Uterus (tissue), 4 donors: ENCODE results near the gene URB1. TPM values are rescaled to one million over a fixed set of nuclear protein-coding genes. Genes with fewer than 3 reads are reported as not detected.

Source experiments
- DNase-seq, 2 donors: peaks; one replicate each; pipeline ENCODE4 v3.0.0-alpha.2; 2019 to 2020
- H3K27ac ChIP-seq, 2 donors: fragments of 200-600 bp; sonication (generic); 1 replicate in 1 of 2; 2 replicates in 1 of 2; pipeline ENCODE4 v1.5.1; 2016 to 2018
- H3K27me3 ChIP-seq, 2 donors: fragments of 200-600 bp; sonication (generic); one replicate each; pipeline ENCODE4 v1.5.1; 2018 to 2019; ENCODE audit warnings: control low read depth in 1 of 2
- H3K36me3 ChIP-seq, 2 donors: fragments of 200-600 bp; sonication (generic); one replicate each; pipeline ENCODE4 v1.5.1; 2019; ENCODE audit warnings: control low read depth in 1 of 2
- H3K4me1 ChIP-seq, 2 donors: fragments of 200-600 bp; sonication (generic); one replicate each; pipeline ENCODE4 v1.5.1; 2018 to 2019; ENCODE audit warnings: control low read depth in 1 of 2
- H3K4me3 ChIP-seq, 2 donors: fragments of 200-600 bp; sonication (generic); 1 replicate in 1 of 2; 2 replicates in 1 of 2; pipeline ENCODE4 v1.5.1; 2018 to 2019; ENCODE audit warnings: mild to moderate bottlenecking in 1 of 2
- H3K9me3 ChIP-seq, 2 donors: fragments of 200-600 bp; sonication (generic); one replicate each; pipeline ENCODE4 v1.5.1; 2019; ENCODE audit warnings: control low read depth in 1 of 2
- POLR2A ChIP-seq, 2 donors: fragments of 450-650 bp; IDR thresholded peaks; one replicate each; pipeline ENCODE4 v1.6.1; 2016; ENCODE audit warnings: antibody characterized with exemption in 2 of 2, mild to moderate bottlenecking in 1 of 2, moderate library complexity in 1 of 2
- intact Hi-C: fragments of 100-400 bp; cut with DNase I; formaldehyde crosslinking; loops from one replicate; pipeline ENCODE4 v1.15.1; 2023; ENCODE audit warnings: low total_unique reads
- total RNA-seq, 4 donors: library from RNA; depleted of rRNA in 3 of 4; stranded (reverse); fragments of >200 nt in 3 of 4; gene quantifications; one replicate each; pipeline versions ENCODE4 v1.1.0 to v1.2.4, GENCODE V29; 2014 to 2023
- TF ChIP-seq, protein P1 (sequence below), 4 experiments: fragments of 200-600 bp in 2 of 4; fragments of 450-650 bp in 2 of 4; sonication (generic) in 2 of 4; IDR thresholded peaks; one replicate each; pipeline ENCODE4 v1.5.1; 2016 to 2019; ENCODE audit warnings: antibody characterized with exemption in 4 of 4, mild to moderate bottlenecking in 2 of 4, moderate library complexity in 1 of 4
- donor health status: DM: yes; HTN: yes; CAD: no.

URB1 gene
- total RNA-seq, 4 donors from 2014 or later = 11.8 to 31.0 (median 26.0) TPM

DNA sequence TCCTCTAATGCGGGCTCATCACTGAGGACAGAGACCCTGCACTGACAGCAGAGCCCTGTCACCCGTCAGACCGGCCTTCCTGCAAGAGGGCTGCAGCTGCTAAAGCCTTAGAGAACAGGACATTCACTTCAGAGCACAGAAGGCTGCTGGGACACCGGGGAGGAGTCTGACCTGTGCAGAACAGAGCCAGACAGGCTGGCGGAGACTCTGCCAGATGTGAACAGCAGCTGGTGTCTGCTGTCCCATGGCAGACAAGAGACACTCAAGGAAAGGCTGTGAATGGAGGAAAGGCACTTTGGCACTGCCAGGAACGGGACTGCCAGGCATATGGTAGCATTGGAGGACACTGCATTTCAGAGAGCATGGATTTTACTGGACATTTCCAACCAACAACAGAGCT, 72.8 kb downstream of the URB1 start:
- H3K9me3 ChIP-seq = no peaks in the 10 kb centered on the region
- no peaks in the 10 kb centered on the region for H3K36me3 ChIP-seq
- DNase-seq = no peak
- TF ChIP-seq, protein P1, sequence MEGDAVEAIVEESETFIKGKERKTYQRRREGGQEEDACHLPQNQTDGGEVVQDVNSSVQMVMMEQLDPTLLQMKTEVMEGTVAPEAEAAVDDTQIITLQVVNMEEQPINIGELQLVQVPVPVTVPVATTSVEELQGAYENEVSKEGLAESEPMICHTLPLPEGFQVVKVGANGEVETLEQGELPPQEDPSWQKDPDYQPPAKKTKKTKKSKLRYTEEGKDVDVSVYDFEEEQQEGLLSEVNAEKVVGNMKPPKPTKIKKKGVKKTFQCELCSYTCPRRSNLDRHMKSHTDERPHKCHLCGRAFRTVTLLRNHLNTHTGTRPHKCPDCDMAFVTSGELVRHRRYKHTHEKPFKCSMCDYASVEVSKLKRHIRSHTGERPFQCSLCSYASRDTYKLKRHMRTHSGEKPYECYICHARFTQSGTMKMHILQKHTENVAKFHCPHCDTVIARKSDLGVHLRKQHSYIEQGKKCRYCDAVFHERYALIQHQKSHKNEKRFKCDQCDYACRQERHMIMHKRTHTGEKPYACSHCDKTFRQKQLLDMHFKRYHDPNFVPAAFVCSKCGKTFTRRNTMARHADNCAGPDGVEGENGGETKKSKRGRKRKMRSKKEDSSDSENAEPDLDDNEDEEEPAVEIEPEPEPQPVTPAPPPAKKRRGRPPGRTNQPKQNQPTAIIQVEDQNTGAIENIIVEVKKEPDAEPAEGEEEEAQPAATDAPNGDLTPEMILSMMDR (IDR thresholded peaks at IDR 0.05) = no peak
- no peak for TF ChIP-seq POLR2A (IDR thresholded peaks at IDR 0.05)
- intact Hi-C loops = no loop called here
- H3K27me3 ChIP-seq = no peaks in the 10 kb centered on the region
- no peaks in the 10 kb centered on the region for H3K4me1 ChIP-seq
- no peak overlapping the region for H3K4me3 ChIP-seq
- H3K27ac ChIP-seq = no peak overlapping the region

DNA sequence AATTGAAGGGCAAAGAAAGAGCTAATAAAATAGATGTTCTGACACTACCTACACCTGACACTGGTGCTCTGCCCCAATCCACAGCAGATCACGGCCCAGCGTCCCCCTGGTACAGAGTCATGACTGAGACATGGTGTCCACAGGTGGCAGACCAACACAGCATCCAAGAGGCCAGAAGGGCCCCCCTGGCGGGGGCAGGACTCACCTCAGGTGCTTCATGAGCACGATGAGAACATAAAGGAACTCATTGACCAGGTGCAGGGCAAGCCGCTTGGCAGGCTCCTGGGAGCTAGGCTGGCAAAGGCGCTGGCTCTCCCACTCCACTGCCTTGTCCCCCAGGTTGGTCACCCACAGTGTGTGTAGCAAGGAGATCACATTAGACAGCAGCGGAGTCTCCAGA, 73.8 kb downstream of the URB1 start:
- Histone ChIP-seq H3K27me3 (no peaks in the 10 kb centered on the region), H3K27ac (no peak overlapping the region), H3K4me1 (no peaks in the 10 kb centered on the region), H3K9me3 (no peaks in the 10 kb centered on the region), H3K4me3 (no peak overlapping the region), H3K36me3 (no peaks in the 10 kb centered on the region)
- no peak for DNase-seq
- TF ChIP-seq POLR2A (IDR thresholded peaks at IDR 0.05) = no peak
- TF ChIP-seq, protein P1 (IDR thresholded peaks at IDR 0.05) = no peak
- intact Hi-C loops = no loop called here

DNA sequence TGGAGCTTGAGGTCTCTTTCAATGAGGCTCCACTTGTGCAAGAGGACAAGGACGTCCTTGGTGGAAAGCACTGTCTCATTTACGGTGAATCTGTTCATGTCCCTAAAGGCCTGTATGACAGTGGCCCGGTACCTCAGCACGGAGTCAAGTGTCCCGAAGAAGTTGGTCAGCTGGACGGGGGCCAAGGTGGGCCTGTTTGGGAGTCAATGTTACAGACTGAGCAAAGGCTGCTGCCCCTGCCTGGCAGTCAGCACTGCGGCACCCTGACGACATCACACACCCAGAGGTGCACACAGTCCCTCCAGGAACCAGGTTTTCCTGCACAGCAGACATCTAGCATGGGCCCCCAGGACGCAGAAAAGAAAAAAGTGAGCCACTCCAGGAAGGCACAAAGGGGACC, 75.1 kb downstream of the URB1 start:
- Histone ChIP-seq H3K27ac (no peak overlapping the region), H3K9me3 (no peaks in the 10 kb centered on the region), H3K4me1 (no peaks in the 10 kb centered on the region), H3K4me3 (no peak overlapping the region), H3K27me3 (no peaks in the 10 kb centered on the region), H3K36me3 (no peaks in the 10 kb centered on the region)
- intact Hi-C loops = no loop called here
- no peak for DNase-seq
- TF ChIP-seq, protein P1 (IDR thresholded peaks at IDR 0.05) = no peak
- no peak for TF ChIP-seq POLR2A (IDR thresholded peaks at IDR 0.05)

DNA sequence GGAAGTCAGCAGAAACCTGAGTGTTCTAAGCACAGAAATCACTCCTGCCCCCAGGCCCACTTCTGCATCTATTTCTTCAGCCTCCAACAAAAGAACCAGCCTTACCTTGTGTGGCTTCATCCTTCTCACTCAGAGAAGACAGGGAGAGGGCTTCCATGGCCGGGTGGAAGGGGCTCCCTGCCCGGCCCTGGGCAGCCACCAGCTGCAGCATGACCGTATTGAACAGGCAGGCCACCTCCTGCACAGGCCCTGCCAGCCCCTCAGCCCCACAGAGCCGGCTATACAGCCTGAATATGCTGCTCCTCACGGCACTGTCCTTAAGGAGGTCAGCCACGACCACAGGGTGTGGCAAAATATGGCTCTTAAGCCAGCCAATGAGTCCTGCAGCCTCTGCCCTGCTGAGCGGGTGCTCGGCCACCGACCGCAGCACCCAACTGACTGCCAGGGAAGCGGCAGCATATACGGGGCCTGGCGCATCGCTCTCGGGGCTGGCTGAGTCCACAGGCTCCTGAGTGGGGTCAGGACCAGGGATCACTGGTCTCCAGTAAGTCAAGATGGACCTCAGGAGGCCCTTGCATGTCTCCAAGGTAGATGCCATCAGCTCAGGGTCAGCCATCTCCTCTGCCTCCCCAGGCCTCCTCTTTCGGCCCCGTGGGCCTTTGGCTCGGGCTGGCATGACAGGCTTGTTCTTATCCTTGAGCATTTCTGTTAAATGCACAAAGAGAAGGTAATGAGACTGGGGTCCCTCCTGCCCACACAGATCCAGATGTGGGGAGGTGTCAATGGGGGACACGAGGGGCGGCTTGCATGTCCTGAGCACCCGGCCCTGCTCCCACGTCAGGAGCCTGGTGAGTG, 76.2 kb downstream of the URB1 start:
- H3K27ac ChIP-seq = no peak overlapping the region
- no peaks in the 10 kb centered on the region for H3K27me3 ChIP-seq
- DNase-seq = no peak
- intact Hi-C loops = no loop called here
- no peaks in the 10 kb centered on the region for H3K9me3 ChIP-seq
- H3K4me3 ChIP-seq = no peak overlapping the region
- no peaks in the 10 kb centered on the region for H3K36me3 ChIP-seq
- no peaks in the 10 kb centered on the region for H3K4me1 ChIP-seq
- no peak for TF ChIP-seq POLR2A (IDR thresholded peaks at IDR 0.05)
- TF ChIP-seq, protein P1 (IDR thresholded peaks at IDR 0.05) = no peak

DNA sequence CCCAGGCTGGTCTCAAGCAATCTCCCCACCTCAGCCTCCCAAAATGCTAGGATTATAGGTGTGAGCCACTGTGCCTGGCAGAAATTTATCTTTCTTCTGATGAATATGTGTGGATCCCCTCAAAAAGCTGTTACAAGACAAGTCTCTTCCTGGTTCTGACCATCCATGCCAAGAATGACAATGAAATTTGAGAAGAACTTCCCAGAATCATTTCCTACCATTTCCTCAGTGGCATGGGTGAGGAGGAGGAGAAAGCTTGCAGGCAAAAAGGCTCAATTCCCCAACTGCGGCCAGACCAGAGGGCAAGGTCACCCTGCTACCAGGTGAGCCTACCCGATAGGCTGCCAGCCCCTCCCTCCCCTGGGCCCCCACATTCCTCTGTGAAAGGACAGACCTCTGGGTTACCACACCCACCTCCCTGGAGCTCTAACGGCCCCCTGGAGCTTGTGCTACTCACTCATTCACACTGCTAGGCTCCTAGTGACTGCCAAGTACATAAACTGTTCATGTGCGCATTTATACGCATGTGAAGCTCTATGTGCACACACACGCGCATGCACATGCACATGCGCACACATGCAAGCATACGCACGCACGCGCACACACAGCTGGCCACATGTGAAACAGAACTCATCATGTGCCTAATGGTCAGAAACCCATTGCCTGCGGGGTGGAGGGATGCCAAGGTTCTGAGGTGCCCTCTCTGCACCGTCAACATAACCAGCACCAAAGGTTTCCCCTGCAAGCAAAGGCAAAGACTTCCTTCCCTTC, 77.1 kb downstream of the URB1 start:
- no peaks in the 10 kb centered on the region for H3K36me3 ChIP-seq
- TF ChIP-seq, protein P1 (IDR thresholded peaks at IDR 0.05) = no peak
- TF ChIP-seq POLR2A (IDR thresholded peaks at IDR 0.05) = no peak

More for the DNA sequence above, 77.1 kb downstream of the URB1 start:
- H3K4me1 ChIP-seq = no peaks in the 10 kb centered on the region
- H3K9me3 ChIP-seq = no peaks in the 10 kb centered on the region
- no peak overlapping the region for H3K27ac ChIP-seq
- intact Hi-C loops = no loop called here
- no peak overlapping the region for H3K4me3 ChIP-seq
- no peak for DNase-seq
- no peaks in the 10 kb centered on the region for H3K27me3 ChIP-seq
